ENCODE data around the gene MCM3AP.

DNA sequence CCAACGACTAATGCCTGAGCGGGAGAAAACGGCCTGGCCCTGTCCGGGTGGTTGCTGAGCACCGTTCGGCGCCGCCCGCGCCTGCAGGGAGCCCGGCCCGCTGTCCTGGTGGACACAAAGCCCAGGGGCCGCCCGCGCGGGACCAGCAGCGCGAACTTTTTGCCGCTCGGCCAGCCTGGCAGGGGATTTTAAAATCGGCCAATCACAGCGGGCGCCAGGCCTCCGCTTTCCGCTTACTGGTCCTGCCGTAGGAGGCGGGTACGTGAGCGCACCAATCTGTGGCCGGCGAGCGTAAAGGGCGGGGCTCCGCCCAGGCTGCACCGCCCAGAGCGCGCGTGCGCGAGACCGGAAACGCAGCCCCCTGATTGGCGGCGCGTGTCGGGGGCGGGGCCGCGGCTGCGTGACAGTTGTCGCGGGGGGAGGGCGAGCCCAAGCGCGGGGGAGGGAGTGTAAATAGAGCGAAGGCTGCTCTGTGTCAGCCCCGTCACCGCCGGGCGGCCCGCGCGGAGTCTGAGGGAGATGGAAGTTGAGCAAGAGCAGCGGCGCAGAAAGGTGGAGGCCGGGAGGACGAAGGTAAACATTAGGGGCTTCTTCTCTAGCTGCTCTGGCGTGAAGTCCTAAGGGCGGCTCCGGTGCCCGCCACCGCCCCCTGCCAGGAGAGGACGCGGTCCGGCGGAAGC, 38.4 kb upstream of the MCM3AP start, which contains the start of the genes C21orf58 and PCNT:
- TF ChIP-seq RAD21 (IDR thresholded peaks at IDR 0.05; ENCODE audit: low read depth) (no peak), CEBPB (IDR thresholded peaks at IDR 0.05) (no peak), EGR1 (IDR thresholded peaks at IDR 0.05) (peak; percentile 68), TAF1 (IDR thresholded peaks at IDR 0.05; ENCODE audit: low read depth) (peak; percentile 62; the same call in 1 of the 2 replicates)

Measured in Ishikawa (cell line).